Suprapubic skin (tissue), 3 donors: ENCODE measurements around the gene FBXW12.

Experiments
- CTCF ChIP-seq, 2 donors: fragments of 200-600 bp in 1 of 2; fragments of 450-650 bp in 1 of 2; sonication (generic) in 1 of 2; IDR thresholded peaks; one replicate each; pipeline ENCODE4 v1.5.1; 2016 to 2019; ENCODE audit warnings: antibody characterized with exemption in 2 of 2, mild to moderate bottlenecking in 1 of 2, moderate library complexity in 1 of 2
- EP300 ChIP-seq: sonication (generic); formaldehyde crosslinking; IDR thresholded peaks from one replicate; pipeline ENCODE4 v1.6.1; 2017; ENCODE audit warnings: antibody characterized with exemption
- POLR2A ChIP-seq, 2 donors: fragments of 450-650 bp; IDR thresholded peaks; one replicate each; pipeline ENCODE4 v1.6.1; 2017; ENCODE audit warnings: antibody characterized with exemption in 2 of 2, mild to moderate bottlenecking in 2 of 2, moderate library complexity in 2 of 2

GRCh38 chr3:48437812-48438211 lies 65.8 kb downstream of the FBXW12 start:
- no peak for TF ChIP-seq CTCF (IDR thresholded peaks at IDR 0.05)
- no peak for TF ChIP-seq EP300
- TF ChIP-seq POLR2A (IDR thresholded peaks at IDR 0.05) = no peak
